Ishikawa (cell line): Measurements from ENCODE around the gene UAP1L1.

Experiments used
- CEBPB ChIP-seq: IDR thresholded peaks from 2 replicates; pipeline ENCODE4 v1.6.1; 2012
- CREB1 ChIP-seq: IDR thresholded peaks from 2 replicates; pipeline ENCODE4 v1.6.1; 2012; ENCODE audit warnings: low read depth
- MAX ChIP-seq: IDR thresholded peaks from 2 replicates; pipeline ENCODE4 v1.6.1; 2012
- NFIC ChIP-seq: IDR thresholded peaks from 2 replicates; pipeline ENCODE4 v1.6.1; 2012
- RAD21 ChIP-seq: IDR thresholded peaks from 2 replicates; pipeline ENCODE4 v1.6.1; 2012; ENCODE audit warnings: low read depth
- REST ChIP-seq: IDR thresholded peaks from 2 replicates; pipeline ENCODE4 v1.6.1; 2012; ENCODE audit warnings: low read depth, mild to moderate bottlenecking
- TAF1 ChIP-seq: IDR thresholded peaks from 2 replicates; pipeline ENCODE4 v1.6.1; 2012; ENCODE audit warnings: low read depth, mild to moderate bottlenecking
- ZBTB7A ChIP-seq: IDR thresholded peaks from 2 replicates; pipeline ENCODE4 v1.6.1; 2012; ENCODE audit warnings: low read depth

DNA sequence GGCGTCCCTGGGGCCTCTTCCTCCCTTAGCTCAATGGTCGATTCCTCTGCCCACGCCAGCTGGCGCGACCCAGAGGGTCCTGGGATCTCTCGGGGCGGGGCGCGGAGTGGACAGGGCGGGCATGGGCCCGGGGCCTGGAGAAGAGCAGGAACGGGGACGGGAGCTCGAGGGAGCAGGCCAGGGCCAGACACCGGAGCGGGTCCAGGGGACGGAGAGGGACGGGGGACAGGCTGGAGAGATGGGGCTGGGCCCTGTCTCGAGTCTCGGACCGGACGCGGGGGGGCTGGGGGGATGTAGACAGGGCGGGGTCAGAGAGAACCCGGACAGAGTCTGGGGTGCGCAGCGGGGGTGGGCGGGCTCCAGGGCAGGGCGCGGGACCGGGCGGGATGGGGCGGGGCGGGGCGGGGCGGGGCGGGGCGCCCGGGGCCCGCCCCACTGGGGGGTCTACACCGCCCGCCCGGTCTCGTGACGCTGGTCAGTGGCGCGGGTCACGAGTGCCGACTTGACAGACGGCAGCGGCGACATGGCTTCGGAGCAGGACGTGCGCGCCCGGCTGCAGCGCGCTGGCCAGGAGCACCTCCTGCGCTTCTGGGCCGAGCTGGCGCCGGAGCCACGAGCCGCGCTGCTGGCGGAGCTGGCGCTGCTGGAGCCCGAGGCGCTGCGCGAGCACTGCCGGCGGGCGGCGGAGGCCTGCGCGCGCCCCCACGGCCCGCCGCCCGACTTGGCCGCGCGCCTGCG lies at the start of gene UAP1L1:
- TF ChIP-seq CEBPB (no peak), CREB1 (no peak), REST (no peak), TAF1 (peak; percentile 46; the same call in 1 of the 2 replicates), NFIC (no peak), ZBTB7A (no peak), MAX (peak; percentile 70; the same call in 1 of the 2 replicates), RAD21 (no peak)
